Measurements from ENCODE around the gene RHPN2.
"Not testable (repeated sequence)": the region's sequence is repeated elsewhere in the genome, so short reads cannot be mapped to it uniquely, and the experiment has no call there.

RHPN2 gene

GRCh38 chr19:32997716-32998355 lies 66.9 kb downstream of the RHPN2 start:
- DNase-seq, result no peak
- Histone ChIP-seq H3K27me3 (replicated peaks) (no peaks in the 10 kb centered on the region), H3K27ac (no peak overlapping the region), H3K4me3 (ENCODE audit: low read depth, low read length) (no peak overlapping the region), H3K36me3 (replicated peaks) (no peaks in the 10 kb centered on the region)
- in situ Hi-C loops (cut with HindIII; ENCODE audit: low pct_ligation_motif_present, low sequenced_read_pairs), result no loop called here
- no peak for TF ChIP-seq CTCF (IDR thresholded peaks at IDR 0.05; ENCODE audit: low read depth, low read length, missing control alignments)

- peak; percentile 1 for DNase-seq
- H3K27me3 ChIP-seq (replicated peaks); H3K27ac ChIP-seq; H3K4me3 ChIP-seq (ENCODE audit: low read depth, low read length); in situ Hi-C loops (cut with HindIII; ENCODE audit: low pct_ligation_motif_present, low sequenced_read_pairs); H3K36me3 ChIP-seq (replicated peaks): not testable (repeated sequence)
These were observed 67.6 kb downstream of the RHPN2 start for GRCh38 chr19:32997061-32997464.

GRCh38 chr19:32995966-32996365 lies 68.7 kb downstream of the RHPN2 start:
- H3K4me3 ChIP-seq (ENCODE audit: low read depth, low read length); H3K27ac ChIP-seq; in situ Hi-C loops (cut with HindIII; ENCODE audit: low pct_ligation_motif_present, low sequenced_read_pairs); H3K36me3 ChIP-seq (replicated peaks); DNase-seq; H3K27me3 ChIP-seq (replicated peaks): not testable (repeated sequence)

- in situ Hi-C loops (cut with HindIII; ENCODE audit: low pct_ligation_motif_present, low sequenced_read_pairs), result no loop called here
- no peak for DNase-seq
- Histone ChIP-seq H3K36me3 (replicated peaks) (no peaks in the 10 kb centered on the region), H3K4me3 (ENCODE audit: low read depth, low read length) (no peak overlapping the region), H3K27ac (no peak overlapping the region), H3K27me3 (replicated peaks) (no peaks in the 10 kb centered on the region)
- TF ChIP-seq CTCF (IDR thresholded peaks at IDR 0.05; ENCODE audit: low read depth, low read length, missing control alignments), result no peak
These were observed 76.0 kb downstream of the RHPN2 start for GRCh38 chr19:32988724-32989123.

GRCh38 chr19:32988254-32988653 lies 76.4 kb downstream of the RHPN2 start:
- H3K4me3 ChIP-seq (ENCODE audit: low read depth, low read length); DNase-seq; H3K27me3 ChIP-seq (replicated peaks); H3K27ac ChIP-seq; H3K36me3 ChIP-seq (replicated peaks); in situ Hi-C loops (cut with HindIII; ENCODE audit: low pct_ligation_motif_present, low sequenced_read_pairs): not testable (repeated sequence)

- H3K27ac ChIP-seq; H3K36me3 ChIP-seq (replicated peaks); H3K4me3 ChIP-seq (ENCODE audit: low read depth, low read length); DNase-seq; in situ Hi-C loops (cut with HindIII; ENCODE audit: low pct_ligation_motif_present, low sequenced_read_pairs); H3K27me3 ChIP-seq (replicated peaks): not testable (repeated sequence)
These were observed 82.2 kb downstream of the RHPN2 start for GRCh38 chr19:32982488-32982887.

- H3K4me3 ChIP-seq (ENCODE audit: low read depth, low read length); H3K27me3 ChIP-seq (replicated peaks); H3K36me3 ChIP-seq (replicated peaks); DNase-seq; in situ Hi-C loops (cut with HindIII; ENCODE audit: low pct_ligation_motif_present, low sequenced_read_pairs); H3K27ac ChIP-seq: not testable (repeated sequence)
These were observed 84.9 kb downstream of the RHPN2 start for GRCh38 chr19:32979807-32980206.

- in situ Hi-C loops (cut with HindIII; ENCODE audit: low pct_ligation_motif_present, low sequenced_read_pairs); H3K36me3 ChIP-seq (replicated peaks); H3K27ac ChIP-seq; H3K4me3 ChIP-seq (ENCODE audit: low read depth, low read length); DNase-seq; H3K27me3 ChIP-seq (replicated peaks): not testable (repeated sequence)
These were observed 86.9 kb downstream of the RHPN2 start for GRCh38 chr19:32977813-32978212.

GRCh38 chr19:32977280-32977679 lies 87.4 kb downstream of the RHPN2 start:
- no peak overlapping the region for H3K27ac ChIP-seq
- no peaks in the 10 kb centered on the region for H3K36me3 ChIP-seq (replicated peaks)
- no peak for TF ChIP-seq CTCF (IDR thresholded peaks at IDR 0.05; ENCODE audit: low read depth, low read length, missing control alignments)
- H3K27me3 ChIP-seq (replicated peaks), result no peaks in the 10 kb centered on the region
- no peak overlapping the region for H3K4me3 ChIP-seq (ENCODE audit: low read depth, low read length)
- DNase-seq, result no peak
- in situ Hi-C loops (cut with HindIII; ENCODE audit: low pct_ligation_motif_present, low sequenced_read_pairs), result no loop called here

Data from brain microvascular endothelial cell (primary cell).